NCI-H1048 (cell line): ENCODE measurements around the gene FOXD4L3.
"Not testable (repeated sequence)": the region's sequence is repeated elsewhere in the genome, so short reads cannot be mapped to it uniquely, and the experiment has no call there.

Experiments
- DNase-seq: peaks from one replicate; lab custom pipeline; 2025; lab: John Stamatoyannopoulos, UW

Gene FOXD4L3

DNA sequence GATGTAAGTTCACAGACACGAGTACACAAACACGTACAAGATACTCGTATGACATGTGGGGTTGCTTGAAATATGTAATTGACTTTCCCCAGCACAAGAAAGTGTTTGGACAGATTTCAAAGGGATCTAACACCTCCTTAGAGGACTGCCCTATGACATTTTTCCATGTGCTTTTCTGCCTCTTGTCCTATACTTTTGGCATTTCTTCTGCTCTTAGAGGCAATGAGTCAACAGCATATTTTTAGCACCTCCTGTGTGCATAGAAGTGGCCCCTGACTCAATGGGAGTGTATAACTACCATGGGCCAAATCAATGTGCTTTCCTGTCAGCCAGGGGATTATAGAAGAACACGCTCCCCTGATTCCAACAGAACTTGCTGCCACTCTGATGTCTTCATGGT lies 49.0 kb downstream of the FOXD4L3 start:
- not testable (repeated sequence) for DNase-seq
